GM11168 (cell line): ENCODE results near the gene FGF12.

Source experiments
- in situ Hi-C: fragments of 300-500 bp; cut with MboI; formaldehyde crosslinking; loops from one replicate; pipeline ENCODE4 v1.12.0; 2022; ENCODE audit warnings: low sequenced_read_pairs; ENCODE audit not compliant: unreplicated experiment

Gene FGF12

DNA sequence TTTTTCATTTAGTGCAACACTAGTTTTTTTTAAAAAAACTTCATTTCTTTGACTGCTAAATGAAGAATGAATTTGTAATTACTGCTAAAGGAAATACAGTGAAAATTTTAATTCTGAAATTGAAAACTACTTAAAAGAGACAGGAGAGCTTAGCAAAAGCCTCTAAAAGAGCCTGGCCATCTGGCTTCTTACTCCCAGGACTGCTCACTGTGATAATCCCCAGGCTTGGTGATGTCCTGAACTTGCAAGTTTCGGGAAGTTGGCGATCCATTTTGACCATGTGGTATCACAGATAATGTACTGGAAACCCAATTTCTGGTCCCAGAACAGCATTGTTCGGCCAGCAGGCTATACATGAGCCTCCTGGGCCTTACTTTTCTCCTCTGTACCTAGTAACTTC is 292.1 kb downstream of the FGF12 start:
- in situ Hi-C loops: loop anchor here (25.0 kb wide), 1 partner anchor 1023 kb away; no protein-coding TSS in a partner anchor

DNA sequence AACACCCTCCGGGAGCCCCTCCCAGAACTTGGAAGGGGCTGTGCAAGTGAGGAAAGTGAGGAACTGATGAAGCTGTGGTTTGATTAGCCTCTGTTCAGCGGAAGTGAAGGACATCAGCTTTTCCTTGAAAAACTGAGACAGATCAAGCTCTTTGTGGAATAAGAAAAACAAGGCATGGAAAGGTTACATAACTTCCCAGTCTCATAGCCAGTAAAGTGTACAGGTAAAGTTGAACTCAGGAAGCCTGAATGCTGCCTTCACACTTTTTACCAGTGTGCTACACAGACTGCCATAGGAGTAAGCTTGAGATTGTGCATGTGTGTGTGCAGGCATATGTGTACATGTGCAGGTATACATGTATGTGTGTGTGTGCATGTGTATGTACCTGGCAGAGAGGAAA is 293.2 kb downstream of the FGF12 start:
- in situ Hi-C loops: loop anchor here (25.0 kb wide), 1 partner anchor 1022 kb away; no protein-coding TSS in a partner anchor

- in situ Hi-C loops: loop anchor here (25.0 kb wide), 1 partner anchor 1021 kb away; no protein-coding TSS in a partner anchor
Measured at GRCh38 chr3:192433704-192434103, 293.6 kb downstream of the FGF12 start.

DNA sequence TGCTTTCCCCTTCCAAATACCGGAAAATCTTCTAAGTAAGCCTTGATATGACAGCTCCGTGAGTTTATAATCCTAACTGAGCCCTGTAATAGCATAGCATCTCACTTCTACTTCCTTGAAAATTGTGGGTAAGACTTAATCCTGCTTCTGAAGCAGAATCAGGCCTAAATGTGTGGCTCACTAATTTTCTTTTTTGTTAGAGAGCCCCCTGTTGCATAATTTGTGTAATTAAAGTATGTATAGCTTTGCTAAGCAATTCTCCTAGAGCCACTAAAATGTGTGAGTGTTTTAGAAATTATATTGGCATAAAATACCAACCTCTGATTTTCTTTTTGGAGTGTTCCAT is 304.4 kb downstream of the FGF12 start:
- in situ Hi-C loops: no loop called here

- in situ Hi-C loops: no loop called here
Measured at GRCh38 chr3:192422321-192422996, 304.9 kb downstream of the FGF12 start.

GRCh38 chr3:192419312-192419711 is 308.0 kb downstream of the FGF12 start:
- in situ Hi-C loops: no loop called here

GRCh38 chr3:192417559-192418055 is 309.7 kb downstream of the FGF12 start:
- in situ Hi-C loops: no loop called here

DNA sequence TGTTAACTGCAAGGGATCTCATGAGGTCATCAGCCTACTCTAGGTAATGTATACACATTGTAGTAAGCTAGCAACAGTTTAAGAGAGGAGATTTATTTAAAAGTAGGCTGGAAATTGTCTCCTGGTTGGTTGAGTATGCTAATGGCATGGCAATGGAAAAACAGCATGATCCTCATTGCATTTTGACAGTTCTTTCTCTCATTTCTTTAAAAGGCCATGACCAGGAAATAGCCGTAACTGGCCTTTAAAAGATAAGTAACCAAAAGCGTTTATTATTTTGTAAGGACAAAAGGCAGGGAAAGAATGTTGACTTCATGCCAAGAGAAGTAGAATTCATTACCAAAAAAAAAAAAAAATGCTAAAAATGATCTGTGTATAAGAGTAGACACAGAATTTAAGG is 310.3 kb downstream of the FGF12 start:
- in situ Hi-C loops: no loop called here

DNA sequence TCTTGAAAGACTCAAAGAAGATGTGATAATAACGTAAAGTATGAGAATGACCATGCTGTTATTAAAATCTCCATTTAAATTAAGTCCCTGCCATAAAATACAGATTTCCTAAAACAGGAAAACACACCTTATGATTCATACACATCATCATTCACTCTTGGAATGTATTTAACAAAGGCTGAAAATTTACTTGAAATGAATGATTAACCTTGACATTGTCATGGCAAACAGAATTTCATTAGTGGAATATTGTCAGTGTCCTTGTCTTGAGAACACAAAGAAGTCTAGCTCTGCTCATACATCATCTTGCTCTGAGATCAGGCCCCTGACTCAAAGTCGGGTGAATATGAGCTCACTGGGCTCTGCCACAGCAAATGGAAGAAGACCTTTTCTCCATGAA is 313.9 kb downstream of the FGF12 start:
- in situ Hi-C loops: no loop called here

DNA sequence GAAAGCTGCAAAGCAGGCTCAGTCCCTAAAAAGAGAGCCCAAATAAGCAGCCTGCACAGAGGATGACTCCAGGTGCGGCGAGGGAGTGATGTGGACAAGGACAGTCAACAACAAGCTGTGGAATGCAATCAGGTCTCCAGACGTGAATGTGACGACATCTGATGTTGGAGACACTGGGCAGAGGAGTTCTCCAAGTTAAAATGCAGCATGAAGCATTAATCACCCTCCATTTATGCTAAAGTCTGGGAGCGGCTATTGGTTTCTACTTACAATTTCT is 316.7 kb downstream of the FGF12 start:
- in situ Hi-C loops: no loop called here

GRCh38 chr3:192409838-192410683 is 317.3 kb downstream of the FGF12 start:
- in situ Hi-C loops: no loop called here

DNA sequence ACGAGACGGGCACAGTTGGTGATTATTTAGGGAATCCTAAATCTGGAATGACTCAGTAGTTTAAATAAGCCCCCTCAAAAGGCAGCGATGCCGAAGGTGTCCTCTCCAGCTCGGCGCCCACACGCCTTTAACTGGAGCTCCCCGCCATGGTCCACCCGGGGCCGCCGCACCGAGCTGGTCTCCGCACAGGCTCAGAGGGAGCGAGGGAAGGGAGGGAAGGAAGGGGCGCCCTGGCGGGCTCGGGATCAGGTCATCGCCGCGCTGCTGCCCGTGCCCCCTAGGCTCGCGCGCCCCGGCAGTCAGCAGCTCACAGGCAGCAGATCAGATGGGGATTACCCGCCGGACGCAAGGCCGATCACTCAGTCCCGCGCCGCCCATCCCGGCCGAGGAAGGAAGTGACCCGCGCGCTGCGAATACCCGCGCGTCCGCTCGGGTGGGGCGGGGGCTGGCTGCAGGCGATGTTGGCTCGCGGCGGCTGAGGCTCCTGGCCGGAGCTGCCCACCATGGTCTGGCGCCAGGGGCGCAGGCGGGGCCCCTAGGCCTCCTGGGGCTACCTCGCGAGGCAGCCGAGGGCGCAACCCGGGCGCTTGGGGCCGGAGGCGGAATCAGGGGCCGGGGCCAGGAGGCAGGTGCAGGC is 318.0 kb downstream of the FGF12 start:
- in situ Hi-C loops: no loop called here

- in situ Hi-C loops: no loop called here
Measured at GRCh38 chr3:192408647-192409200, 318.6 kb downstream of the FGF12 start.

DNA sequence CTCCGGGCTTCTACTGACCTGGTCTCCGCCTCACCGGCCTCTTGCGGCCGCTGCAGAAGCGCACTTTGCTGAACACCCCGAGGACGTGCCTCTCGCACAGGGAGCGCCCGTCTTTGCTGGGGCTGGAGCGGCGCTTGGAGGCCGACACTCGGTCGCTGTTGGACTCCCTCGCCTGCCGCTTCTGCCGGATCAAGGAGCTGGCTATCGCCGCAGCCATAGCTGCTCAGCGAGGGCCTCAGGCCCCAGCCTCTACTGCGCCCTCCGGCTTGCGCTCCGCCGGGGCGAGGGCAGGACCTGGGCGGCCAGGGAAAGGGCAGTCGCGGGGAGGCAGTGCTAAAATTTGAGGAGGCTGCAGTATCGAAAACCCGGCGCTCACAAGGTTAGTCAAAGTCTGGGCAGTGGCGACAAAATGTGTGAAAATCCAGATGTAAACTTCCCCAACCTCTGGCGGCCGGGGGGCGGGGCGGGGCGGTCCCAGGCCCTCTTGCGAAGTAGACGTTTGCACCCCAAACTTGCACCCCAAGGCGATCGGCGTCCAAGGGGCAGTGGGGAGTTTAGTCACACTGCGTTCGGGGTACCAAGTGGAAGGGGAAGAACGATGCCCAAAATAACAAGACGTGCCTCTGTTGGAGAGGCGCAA is 319.2 kb downstream of the FGF12 start:
- in situ Hi-C loops: no loop called here

- in situ Hi-C loops: no loop called here
Measured at GRCh38 chr3:192399767-192400166, 327.6 kb downstream of the FGF12 start.

DNA sequence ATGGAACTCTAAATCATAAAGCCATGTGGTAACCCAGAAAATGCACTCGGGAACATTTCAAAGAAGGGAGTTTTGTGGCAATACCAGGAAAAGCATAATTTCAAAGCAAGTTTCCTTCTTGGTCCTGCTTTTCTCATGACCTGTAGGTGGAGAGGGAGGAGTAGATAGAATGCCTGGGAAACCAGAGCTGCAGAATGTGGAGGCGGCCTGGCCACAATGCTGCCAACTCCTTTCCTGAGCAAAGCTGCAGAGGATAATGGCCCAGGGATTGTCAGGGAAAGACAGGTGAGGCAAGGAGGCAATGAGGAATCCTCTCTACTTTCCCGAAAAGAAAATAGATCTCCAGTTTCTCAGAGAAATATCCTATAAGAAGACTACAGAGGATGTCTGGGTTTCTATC is 330.3 kb downstream of the FGF12 start:
- in situ Hi-C loops: no loop called here

- in situ Hi-C loops: no loop called here
Measured at GRCh38 chr3:192395506-192395905, 331.8 kb downstream of the FGF12 start.

DNA sequence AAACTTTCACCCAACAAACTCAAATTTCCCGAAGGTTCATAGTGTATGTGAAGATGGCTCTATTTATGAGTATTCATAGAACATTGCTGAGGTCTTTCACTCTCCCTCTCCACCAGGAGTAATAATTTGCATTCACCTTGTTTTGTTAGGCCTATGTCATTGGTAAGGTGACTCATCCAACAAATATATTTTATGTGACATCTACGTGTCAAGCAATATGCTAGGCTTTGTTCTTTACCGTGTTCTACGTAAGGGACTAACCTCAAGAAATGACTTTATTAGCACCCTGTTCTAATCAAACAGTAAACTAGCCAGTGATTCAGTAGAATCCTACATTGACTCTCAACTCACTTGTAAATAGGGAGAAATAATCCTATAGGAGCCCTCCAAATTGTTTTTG is 334.4 kb downstream of the FGF12 start:
- in situ Hi-C loops: no loop called here

GRCh38 chr3:192382861-192383260 is 344.5 kb downstream of the FGF12 start:
- in situ Hi-C loops: no loop called here

- in situ Hi-C loops: no loop called here
Measured at GRCh38 chr3:192373586-192373985, 353.8 kb downstream of the FGF12 start.
